Mucosa of gallbladder (tissue), 1 donor: Measurements from ENCODE around the gene ITK. TPM values are rescaled to one million over a fixed set of nuclear protein-coding genes. Genes with fewer than 3 reads are reported as not detected.
"Not testable (repeated sequence)": the region's sequence is repeated elsewhere in the genome, so short reads cannot be mapped to it uniquely, and the experiment has no call there.

Experiments used
- DNase-seq: peaks from one replicate; pipeline ENCODE4 v3.0.0-alpha.2; 2020; ENCODE audit warnings: low spot score
- total RNA-seq: library from RNA; stranded (reverse); gene quantifications from one replicate; pipeline ENCODE4 v1.2.1, GENCODE V29; 2021
- donor health status: DM: no; HTN: no; CAD: no.

ITK gene
- total RNA-seq, 1 donor from 2014 or later = 6.0 TPM

GRCh38 chr5:157167214-157167621, 13.4 kb upstream of the ITK start:
- DNase-seq = no peak

- no peak for DNase-seq
Observed at GRCh38 chr5:157168286-157168685, 12.4 kb upstream of the ITK start.

DNA sequence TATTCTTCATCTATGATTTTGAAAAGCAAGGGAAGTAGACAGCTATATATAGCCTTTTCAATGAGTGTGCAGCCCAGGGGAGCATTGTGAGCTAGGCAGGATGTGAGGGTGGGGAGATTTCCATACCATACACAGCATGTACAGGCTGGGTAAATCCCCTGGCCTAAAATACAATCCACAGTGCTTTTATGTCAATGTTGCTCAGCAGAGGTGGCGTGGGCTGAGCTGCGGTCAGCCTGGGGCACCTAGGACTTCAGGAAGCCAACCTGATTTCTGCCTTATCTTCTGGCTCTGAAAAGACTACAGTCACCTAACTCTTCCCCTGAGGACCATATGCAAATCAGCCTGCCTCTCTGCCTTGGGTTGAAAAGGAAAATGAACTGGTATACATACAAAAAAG, 8.2 kb upstream of the ITK start:
- no peak for DNase-seq

DNA sequence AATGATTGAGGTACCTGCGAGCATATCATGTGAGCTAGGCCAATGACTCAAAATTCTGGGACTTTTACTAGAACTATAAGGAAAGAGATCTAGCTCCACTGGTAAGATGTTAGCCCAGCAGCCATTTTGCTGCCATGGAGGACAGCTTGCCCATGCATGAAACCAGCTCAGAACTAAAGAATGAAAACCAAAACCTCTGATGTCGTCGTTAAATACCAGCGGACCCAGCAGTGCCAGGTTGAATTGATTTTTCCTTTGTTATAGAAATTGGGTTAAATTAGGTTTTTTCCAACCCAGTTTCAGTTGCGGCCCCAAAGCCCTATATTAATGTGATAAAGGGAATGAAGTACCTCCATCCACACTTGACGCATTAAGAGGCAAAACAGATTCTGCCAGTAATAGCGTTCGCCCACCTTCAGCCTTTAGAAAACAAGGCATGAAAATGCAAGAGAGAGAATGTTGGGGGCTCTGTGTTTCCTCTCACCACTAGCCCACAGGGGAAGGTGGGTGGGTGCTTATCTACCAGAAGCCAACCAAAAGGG, 5.5 kb upstream of the ITK start:
- no peak for DNase-seq

- DNase-seq = no peak
Observed at GRCh38 chr5:157177953-157178352, 2.7 kb upstream of the ITK start.

DNA sequence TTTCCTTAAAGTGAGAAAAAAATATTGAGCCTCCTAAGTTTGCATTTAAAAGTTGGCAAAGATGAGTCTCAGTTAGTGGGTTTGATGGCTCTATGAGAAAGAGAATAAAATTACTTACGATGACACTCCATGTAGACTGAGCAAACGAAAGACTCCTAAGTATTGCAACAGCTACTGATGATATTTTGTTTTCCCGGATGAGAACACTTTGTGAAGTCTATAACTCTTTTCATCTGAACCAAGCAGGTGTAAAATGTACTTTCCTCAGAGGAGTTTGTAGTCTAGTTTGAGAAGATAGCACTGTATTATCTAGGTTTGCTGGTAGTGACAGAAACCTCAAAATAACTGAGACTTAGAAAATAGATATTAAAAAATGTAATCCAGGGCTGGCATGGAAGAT, 1.7 kb upstream of the ITK start:
- no peak for DNase-seq

GRCh38 chr5:157182143-157182757, 1.6 kb downstream of the ITK start:
- no peak for DNase-seq

- no peak for DNase-seq
Observed at GRCh38 chr5:157184117-157184670, 3.6 kb downstream of the ITK start.

DNA sequence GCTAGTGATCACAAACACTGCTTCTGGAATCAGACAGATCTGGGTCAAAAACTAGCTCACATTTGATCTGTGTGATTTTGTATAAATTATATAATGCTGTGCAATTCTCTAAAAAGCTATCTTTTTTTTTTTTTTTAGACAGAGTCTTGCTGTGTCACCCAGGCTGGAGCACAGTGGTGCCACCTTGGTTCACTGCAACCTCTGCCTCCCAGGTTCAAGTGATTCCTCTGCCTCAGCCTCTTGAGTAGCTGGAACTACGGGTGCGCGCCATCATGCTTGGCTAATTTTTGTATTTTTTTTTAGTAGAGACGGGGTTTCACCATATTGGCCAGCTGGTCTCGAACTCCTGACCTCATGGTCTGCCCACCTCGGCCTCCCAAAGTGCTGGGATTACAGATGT, 4.5 kb downstream of the ITK start:
- not testable (repeated sequence) for DNase-seq

- DNase-seq = no peak
Observed at GRCh38 chr5:157186309-157187045, 5.8 kb downstream of the ITK start.

GRCh38 chr5:157187046-157187754, 6.6 kb downstream of the ITK start:
- no peak for DNase-seq

DNA sequence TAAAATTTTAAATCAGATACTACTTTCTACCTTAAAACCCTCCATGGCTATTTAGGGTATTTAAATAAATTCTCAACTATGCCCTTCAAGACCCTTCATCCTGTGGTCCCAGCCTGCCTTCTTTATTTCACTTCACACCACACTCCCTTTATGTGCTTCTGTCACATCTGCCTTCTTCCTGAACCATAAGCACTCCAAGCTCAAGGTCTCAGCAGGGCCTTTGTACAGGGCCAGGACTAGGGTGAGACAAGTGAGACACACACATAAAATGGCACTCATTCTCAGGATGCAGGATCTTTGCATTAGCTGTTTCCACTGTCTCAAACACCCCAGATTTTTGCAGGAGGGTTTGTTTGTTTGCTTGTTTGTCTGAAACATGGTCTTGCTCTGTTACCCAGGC, 7.6 kb downstream of the ITK start:
- no peak for DNase-seq

GRCh38 chr5:157189223-157189622, 8.6 kb downstream of the ITK start:
- DNase-seq = no peak

- DNase-seq = no peak
Observed at GRCh38 chr5:157193699-157194424, 13.2 kb downstream of the ITK start.

GRCh38 chr5:157196045-157196444, 15.4 kb downstream of the ITK start:
- no peak for DNase-seq

DNA sequence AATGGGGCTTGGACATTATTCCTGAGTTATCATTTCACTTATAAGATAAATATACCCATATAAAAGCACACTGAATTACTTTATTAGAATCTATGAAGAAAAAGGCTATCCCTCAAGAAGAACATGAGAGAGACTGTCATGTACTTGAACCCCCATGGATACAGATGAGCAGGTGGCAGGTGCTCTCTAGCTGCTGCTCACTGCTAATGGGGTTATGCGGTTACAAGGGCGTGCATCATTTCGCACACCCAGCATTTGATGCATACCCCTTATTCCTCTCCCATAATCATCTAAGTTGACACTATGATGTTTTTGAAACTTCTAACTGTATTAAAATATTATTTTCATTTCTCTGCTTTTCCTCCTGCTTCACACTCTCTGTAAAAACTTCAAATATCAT, 16.4 kb downstream of the ITK start:
- DNase-seq = no peak

DNA sequence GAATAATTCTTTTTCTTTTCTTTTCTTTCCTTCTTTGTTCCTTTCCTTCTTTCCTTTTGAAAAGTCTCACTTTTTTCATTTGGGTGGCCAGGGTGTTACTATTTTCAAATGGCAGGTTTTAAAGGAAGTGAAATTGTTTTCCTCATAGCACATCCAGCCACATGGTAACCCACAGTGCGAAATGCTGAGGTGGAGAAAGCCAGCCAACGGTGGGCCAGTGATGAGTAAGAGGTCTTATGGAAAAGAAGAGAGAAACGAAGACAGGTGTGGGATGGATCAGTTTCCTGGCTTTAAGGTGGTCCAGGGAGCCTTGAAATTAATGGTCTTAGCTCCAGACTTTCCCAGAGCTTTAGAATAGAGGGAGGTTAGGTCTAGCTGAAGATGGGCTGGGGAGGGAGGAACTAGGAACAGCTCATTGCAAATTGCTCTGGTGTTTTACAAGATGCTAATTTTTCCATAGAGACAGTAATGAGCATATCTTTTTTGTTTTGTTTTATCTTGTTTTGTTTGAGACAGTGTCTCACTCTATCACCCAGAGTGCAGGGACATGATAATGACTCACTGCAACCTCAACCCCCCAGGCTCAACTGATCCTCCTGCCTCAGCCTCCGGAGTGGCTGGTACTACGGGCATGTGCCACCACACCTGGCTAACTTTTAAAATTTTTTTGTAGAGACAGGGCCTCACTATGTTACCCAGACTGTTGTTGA, 17.8 kb downstream of the ITK start:
- no peak for DNase-seq

GRCh38 chr5:157201857-157202256, 21.2 kb downstream of the ITK start:
- no peak for DNase-seq

DNA sequence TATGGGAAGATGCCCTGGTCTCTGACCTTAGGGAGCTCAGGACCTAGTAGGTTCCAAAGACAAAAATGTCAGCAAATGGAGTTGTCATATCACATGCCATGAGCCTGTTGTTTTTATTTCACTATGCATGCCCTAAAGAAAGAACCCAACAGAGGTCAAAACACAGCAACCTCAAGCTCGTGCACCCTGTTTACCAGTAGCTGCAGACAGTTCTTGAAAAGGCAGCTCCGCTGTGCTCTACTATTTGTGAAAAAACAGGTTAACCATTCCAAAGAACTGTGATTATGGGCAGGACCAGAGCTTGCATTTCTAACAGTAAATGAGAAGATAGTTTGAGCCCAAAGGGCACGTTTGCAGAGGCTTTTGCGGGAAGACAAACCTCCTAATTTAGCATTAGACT, 22.8 kb downstream of the ITK start:
- no peak for DNase-seq

- no peak for DNase-seq
Observed at GRCh38 chr5:157204765-157205164, 24.1 kb downstream of the ITK start.

DNA sequence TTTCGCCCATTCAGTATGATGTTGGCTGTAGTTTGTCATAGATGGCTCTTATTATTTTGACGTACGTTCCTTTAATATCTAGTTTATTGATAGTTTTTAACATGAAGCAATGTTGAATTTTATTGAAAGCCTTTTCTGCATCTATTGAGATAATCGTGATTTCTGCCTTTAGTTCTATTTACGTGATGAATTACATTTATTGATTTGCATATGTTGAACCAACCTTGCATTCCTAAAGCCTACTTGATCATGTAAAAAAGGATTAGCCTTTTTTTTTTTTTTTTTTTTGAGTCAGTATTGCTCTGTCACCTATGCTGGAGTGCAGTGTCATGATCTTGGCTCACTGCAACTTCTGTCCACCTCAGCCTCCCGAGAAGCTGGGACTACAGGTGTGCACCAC, 25.1 kb downstream of the ITK start:
- DNase-seq = no peak
